ENCODE measurements around the gene DVL1. TPM values are rescaled to one million over a fixed set of nuclear protein-coding genes. Genes with fewer than 3 reads are reported as not detected.
A peak's percentile ranks its signal among the peaks of the same experiment; 100 is the strongest.

DVL1 gene
- total and polyA plus RNA-seq, 9 donors, result 38.2 to 50.5 (median 45.8) TPM

DNA sequence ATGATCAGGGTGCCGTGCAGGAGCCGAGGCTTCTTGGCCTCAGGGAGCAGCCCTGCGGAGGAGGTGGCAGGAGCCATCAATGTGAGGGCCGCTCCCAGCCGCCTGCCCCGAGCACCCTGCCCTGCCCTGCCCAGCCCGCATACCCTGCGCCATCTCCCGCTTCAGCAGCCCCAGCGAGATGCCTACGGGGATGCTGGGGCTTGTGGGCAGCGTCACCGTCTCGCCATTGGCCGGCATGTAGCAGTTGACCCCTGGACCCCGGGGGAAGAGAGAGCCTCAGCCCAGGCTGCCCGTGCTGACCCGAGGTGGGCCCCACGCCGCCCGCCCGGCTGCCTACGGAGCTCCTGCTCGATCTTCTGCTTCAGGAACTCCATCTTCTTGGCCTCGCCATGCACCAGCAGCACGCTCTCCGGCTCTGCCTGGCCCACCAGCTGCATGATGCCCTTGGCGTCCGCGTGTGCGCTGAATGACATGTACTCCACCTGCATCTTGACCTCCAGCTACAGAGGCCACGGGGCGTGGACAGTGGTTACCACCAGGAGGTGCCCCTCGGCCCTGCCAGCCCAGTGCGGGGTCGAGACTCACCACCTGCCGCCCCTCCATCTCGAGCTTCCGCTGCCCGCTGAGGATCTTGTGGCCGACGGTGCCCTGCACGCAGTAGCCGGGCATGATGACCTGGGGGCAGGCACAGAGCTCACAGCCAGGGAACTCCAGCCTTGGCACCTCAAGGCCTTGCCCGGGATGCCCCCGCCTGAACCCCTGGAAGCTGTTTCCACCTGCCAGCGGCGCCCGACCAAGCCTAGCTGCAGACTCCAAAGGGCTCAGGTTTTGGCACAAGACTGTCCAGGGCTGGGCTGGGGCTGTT, 36.5 kb downstream of the DVL1 start:
- Histone ChIP-seq H3K27me3 (ENCODE audit: control insufficient read depth, insufficient read depth, low read length) (no peaks in the 10 kb centered on the region), H3K4me1 (ENCODE audit: control insufficient read depth, insufficient read depth, low read length) (peaks cover 15% of the 10 kb centered on the region), H3K27ac (ENCODE audit: low read length) (no peak overlapping the region), H3K9me3 (replicated peaks; ENCODE audit: control insufficient read depth, low read depth, low read length) (no peaks in the 10 kb centered on the region), H3K36me3 (ENCODE audit: control insufficient read depth, insufficient read depth, low read length) (peaks cover 56% of the 10 kb centered on the region), H3K4me3 (ENCODE audit: low read length) (no peak overlapping the region)
- 89% methylated on average over 44 of the region's 49 CpGs for WGBS (ENCODE audit: insufficient coverage)
- DNase-seq, result no peak

GRCh38 chr1:1311107-1312104, 37.8 kb downstream of the DVL1 start:
- no peaks in the 10 kb centered on the region for H3K27me3 ChIP-seq (ENCODE audit: control insufficient read depth, insufficient read depth, low read length)
- no peak overlapping the region for H3K4me3 ChIP-seq (ENCODE audit: low read length)
- peaks cover 54% of the 10 kb centered on the region for H3K36me3 ChIP-seq (ENCODE audit: control insufficient read depth, insufficient read depth, low read length)
- H3K27ac ChIP-seq (ENCODE audit: low read length), result no peak overlapping the region
- peaks cover 24% of the 10 kb centered on the region for H3K4me1 ChIP-seq (ENCODE audit: control insufficient read depth, insufficient read depth, low read length)
- H3K9me3 ChIP-seq (replicated peaks; ENCODE audit: control insufficient read depth, low read depth, low read length), result no peaks in the 10 kb centered on the region
- no peak for DNase-seq
- 86% methylated on average over 21 of the region's 22 CpGs for WGBS (ENCODE audit: insufficient coverage)

DNA sequence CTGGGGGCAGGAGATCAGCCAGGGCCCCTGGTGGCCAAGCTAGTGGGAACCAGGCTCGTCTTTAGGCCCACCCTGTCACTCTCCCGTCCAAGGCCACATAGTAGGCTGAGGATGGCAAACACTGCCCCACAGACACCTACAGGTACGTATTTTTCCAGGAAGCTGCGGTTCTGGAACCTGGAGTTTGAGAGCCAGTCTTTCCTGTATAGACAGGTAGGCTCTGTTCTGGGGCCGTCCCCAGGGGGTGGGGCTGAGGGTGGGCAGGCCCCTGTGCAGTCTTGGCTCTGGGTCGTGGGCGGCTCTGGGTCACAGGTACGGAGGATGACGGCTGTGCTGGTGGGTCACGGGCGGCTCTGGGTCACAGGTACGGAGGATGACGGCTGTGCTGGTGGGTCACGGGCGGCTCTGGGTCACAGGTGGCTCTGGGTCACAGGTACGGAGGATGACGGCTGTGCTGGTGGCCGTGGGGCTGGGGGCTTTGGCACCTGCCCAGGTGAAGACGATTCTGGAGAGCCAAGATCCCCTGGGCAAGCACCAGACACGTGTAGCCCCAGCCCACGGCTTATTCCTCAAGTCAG, 38.7 kb downstream of the DVL1 start:
- no peaks in the 10 kb centered on the region for H3K9me3 ChIP-seq (replicated peaks; ENCODE audit: control insufficient read depth, low read depth, low read length)
- H3K4me1 ChIP-seq (ENCODE audit: control insufficient read depth, insufficient read depth, low read length), result peaks cover 32% of the 10 kb centered on the region
- peaks cover 54% of the 10 kb centered on the region for H3K36me3 ChIP-seq (ENCODE audit: control insufficient read depth, insufficient read depth, low read length)
- no peak overlapping the region for H3K27ac ChIP-seq (ENCODE audit: low read length)
- no peak overlapping the region for H3K4me3 ChIP-seq (ENCODE audit: low read length)
- 79% methylated on average over 17 of the region's 21 CpGs for WGBS (ENCODE audit: insufficient coverage)
- H3K27me3 ChIP-seq (ENCODE audit: control insufficient read depth, insufficient read depth, low read length), result no peaks in the 10 kb centered on the region
- no peak for DNase-seq

GRCh38 chr1:1310109-1310385, 39.2 kb downstream of the DVL1 start:
- Histone ChIP-seq H3K4me1 (ENCODE audit: control insufficient read depth, insufficient read depth, low read length) (peaks cover 37% of the 10 kb centered on the region), H3K27ac (ENCODE audit: low read length) (no peak overlapping the region), H3K4me3 (ENCODE audit: low read length) (no peak overlapping the region), H3K27me3 (ENCODE audit: control insufficient read depth, insufficient read depth, low read length) (no peaks in the 10 kb centered on the region), H3K9me3 (replicated peaks; ENCODE audit: control insufficient read depth, low read depth, low read length) (no peaks in the 10 kb centered on the region), H3K36me3 (ENCODE audit: control insufficient read depth, insufficient read depth, low read length) (peaks cover 50% of the 10 kb centered on the region)
- DNase-seq, result no peak
- 80% methylated on average over 3 of the region's 3 CpGs for WGBS (ENCODE audit: insufficient coverage)

GRCh38 chr1:1309251-1310108, 39.7 kb downstream of the DVL1 start:
- Histone ChIP-seq H3K4me1 (ENCODE audit: control insufficient read depth, insufficient read depth, low read length) (peaks cover 43% of the 10 kb centered on the region), H3K27me3 (ENCODE audit: control insufficient read depth, insufficient read depth, low read length) (no peaks in the 10 kb centered on the region), H3K4me3 (ENCODE audit: low read length) (peak overlapping the region; percentile 64), H3K36me3 (ENCODE audit: control insufficient read depth, insufficient read depth, low read length) (peaks cover 44% of the 10 kb centered on the region), H3K27ac (ENCODE audit: low read length) (no peak overlapping the region), H3K9me3 (replicated peaks; ENCODE audit: control insufficient read depth, low read depth, low read length) (no peaks in the 10 kb centered on the region)
- DNase-seq, result no peak
- 20% methylated on average over 55 of the region's 57 CpGs for WGBS (ENCODE audit: insufficient coverage)

DNA sequence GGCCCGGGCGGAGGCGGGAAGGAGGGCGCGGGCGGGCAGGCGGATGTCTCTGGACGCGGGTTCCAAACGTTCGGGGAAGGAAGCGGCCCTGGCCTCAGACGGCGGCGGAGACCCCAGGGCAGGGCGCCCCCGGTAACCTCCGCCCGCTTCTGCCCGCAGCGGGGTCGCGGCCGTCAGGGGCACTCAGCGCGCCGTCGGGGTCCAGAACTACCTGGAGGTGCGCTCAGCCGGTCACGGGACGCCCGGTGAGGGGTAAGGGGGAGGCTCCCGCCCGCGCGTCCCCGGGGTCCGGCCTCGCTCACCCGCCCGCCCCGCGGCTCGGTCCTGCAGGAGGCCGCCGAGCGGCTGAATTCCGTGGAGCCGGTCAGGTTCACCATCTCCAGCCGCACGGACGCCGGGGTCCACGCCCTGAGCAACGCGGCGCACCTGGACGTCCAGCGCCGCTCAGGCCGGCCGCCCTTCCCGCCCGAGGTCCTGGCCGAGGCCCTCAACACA, 40.4 kb downstream of the DVL1 start:
- no peak for DNase-seq
- Histone ChIP-seq H3K36me3 (ENCODE audit: control insufficient read depth, insufficient read depth, low read length) (peaks cover 39% of the 10 kb centered on the region), H3K4me3 (ENCODE audit: low read length) (peak overlapping the region; percentile 64), H3K27ac (ENCODE audit: low read length) (peak overlapping the region; percentile 42), H3K4me1 (ENCODE audit: control insufficient read depth, insufficient read depth, low read length) (peaks cover 50% of the 10 kb centered on the region), H3K27me3 (ENCODE audit: control insufficient read depth, insufficient read depth, low read length) (no peaks in the 10 kb centered on the region), H3K9me3 (replicated peaks; ENCODE audit: control insufficient read depth, low read depth, low read length) (no peaks in the 10 kb centered on the region)
- WGBS (ENCODE audit: insufficient coverage), result under 1% methylated on average over 66 of the region's 66 CpGs

- H3K27me3 ChIP-seq (ENCODE audit: control insufficient read depth, insufficient read depth, low read length), result no peaks in the 10 kb centered on the region
- no peaks in the 10 kb centered on the region for H3K9me3 ChIP-seq (replicated peaks; ENCODE audit: control insufficient read depth, low read depth, low read length)
- peaks cover 56% of the 10 kb centered on the region for H3K4me1 ChIP-seq (ENCODE audit: control insufficient read depth, insufficient read depth, low read length)
- H3K36me3 ChIP-seq (ENCODE audit: control insufficient read depth, insufficient read depth, low read length), result peaks cover 35% of the 10 kb centered on the region
- H3K27ac ChIP-seq (ENCODE audit: low read length), result peak within 1 kb of the TSS; percentile 90
- WGBS (ENCODE audit: insufficient coverage), result under 1% methylated on average over 107 of the region's 131 CpGs
- DNase-seq, result peak; percentile 97
- peak within 1 kb of the TSS; percentile 71 for H3K4me3 ChIP-seq (ENCODE audit: low read length)
These were observed 41.1 kb downstream of the DVL1 start, which contains the start of the genes ACAP3 and PUSL1 for GRCh38 chr1:1307923-1308755. ACAP3 (minus strand) TSS chr1:1307930; CDS start chr1:1307815, 115 bp downstream. PUSL1 (plus strand) TSS chr1:1308597; CDS start chr1:1308644, 47 bp downstream.

GRCh38 chr1:1307261-1307922, 41.8 kb downstream of the DVL1 start:
- Histone ChIP-seq H3K36me3 (ENCODE audit: control insufficient read depth, insufficient read depth, low read length) (peaks cover 28% of the 10 kb centered on the region), H3K27me3 (ENCODE audit: control insufficient read depth, insufficient read depth, low read length) (no peaks in the 10 kb centered on the region), H3K4me3 (ENCODE audit: low read length) (peak overlapping the region; percentile 62), H3K9me3 (replicated peaks; ENCODE audit: control insufficient read depth, low read depth, low read length) (no peaks in the 10 kb centered on the region), H3K4me1 (ENCODE audit: control insufficient read depth, insufficient read depth, low read length) (peaks cover 59% of the 10 kb centered on the region), H3K27ac (ENCODE audit: low read length) (no peak overlapping the region)
- no peak for DNase-seq
- WGBS (ENCODE audit: insufficient coverage), result under 1% methylated on average over 77 of the region's 83 CpGs
